ENCODE measurements around the gene KCNMB3. TPM values are rescaled to one million over a fixed set of nuclear protein-coding genes. Genes with fewer than 3 reads are reported as not detected.
"Not testable (repeated sequence)": the region's sequence is repeated elsewhere in the genome, so short reads cannot be mapped to it uniquely, and the experiment has no call there.

Gene KCNMB3
- total RNA-seq, 5 donors from 2014 or later (not counting 1 experiment from before 2014, with no cell fraction given): 0.66 to 1.3 (median 1.1) TPM

DNA sequence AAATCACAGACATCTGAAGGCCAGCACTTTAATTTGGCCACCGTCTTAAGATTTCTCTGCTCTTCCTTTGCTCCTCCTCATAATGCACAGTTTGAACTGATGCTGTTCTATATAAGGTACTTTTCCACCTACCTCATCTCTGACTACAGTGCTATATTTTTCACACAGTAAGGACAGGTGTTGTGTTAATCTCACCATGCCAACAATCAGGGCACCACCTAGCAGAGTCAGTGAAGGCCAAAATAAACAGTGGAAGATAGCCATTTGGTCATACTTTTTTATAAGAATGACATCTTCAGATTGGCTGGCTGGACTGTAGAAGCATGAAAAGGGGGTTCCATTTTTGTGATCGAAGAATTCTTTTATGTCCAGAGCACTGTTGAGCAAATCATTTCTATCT lies 8.1 kb downstream of the KCNMB3 start:
- POLR2A ChIA-PET; ATAC-seq (replicated peaks in 1 of 4); H3K27me3 ChIP-seq (replicated peaks in 1 of 2; ENCODE audit: control insufficient read depth in 2 of 2, extremely low read depth in 1 of 2, insufficient read depth in 2 of 2, low read length in 1 of 2); H3K4me3 Mint-ChIP-seq; H3K4me3 ChIP-seq (ENCODE audit: control insufficient read depth in 1 of 2, extremely low read depth in 1 of 2, low read length in 1 of 2); H3K4me1 ChIP-seq (ENCODE audit: control insufficient read depth in 1 of 2, extremely low read depth in 1 of 2, insufficient read depth in 2 of 2, low read length in 2 of 2); H3K9me3 Mint-ChIP-seq; H3K36me3 Mint-ChIP-seq; H3K27me3 Mint-ChIP-seq; DNase-seq; H3K9me3 ChIP-seq; H3K4me1 Mint-ChIP-seq; CTCF ChIA-PET; H3K27ac ChIP-seq (ENCODE audit: low read length); H3K27ac Mint-ChIP-seq; H3K36me3 ChIP-seq (ENCODE audit: control insufficient read depth in 2 of 2, extremely low read depth in 1 of 2, insufficient read depth in 1 of 2, low read length in 1 of 2): not testable (repeated sequence)
- WGBS (ENCODE audit: insufficient coverage): no CpG with 5 or more reads among the region's 2 CpGs

- DNase-seq; H3K27ac Mint-ChIP-seq; CTCF ChIA-PET; H3K27ac ChIP-seq (ENCODE audit: low read length); H3K4me3 ChIP-seq (ENCODE audit: control insufficient read depth in 1 of 2, extremely low read depth in 1 of 2, low read length in 1 of 2); H3K4me3 Mint-ChIP-seq; H3K9me3 Mint-ChIP-seq; H3K36me3 ChIP-seq (ENCODE audit: control insufficient read depth in 2 of 2, extremely low read depth in 1 of 2, insufficient read depth in 1 of 2, low read length in 1 of 2); POLR2A ChIA-PET; H3K9me3 ChIP-seq; H3K27me3 ChIP-seq (replicated peaks in 1 of 2; ENCODE audit: control insufficient read depth in 2 of 2, extremely low read depth in 1 of 2, insufficient read depth in 2 of 2, low read length in 1 of 2); ATAC-seq (replicated peaks in 1 of 4); H3K4me1 ChIP-seq (ENCODE audit: control insufficient read depth in 1 of 2, extremely low read depth in 1 of 2, insufficient read depth in 2 of 2, low read length in 2 of 2); H3K36me3 Mint-ChIP-seq; H3K27me3 Mint-ChIP-seq: not testable (repeated sequence)
- WGBS (ENCODE audit: insufficient coverage): no CpG with 5 or more reads among the region's 1 CpG
- H3K4me1 Mint-ChIP-seq: peaks cover 6 to 14% (median 6%) of the 10 kb centered on the region in 3 donors
Observed at GRCh38 chr3:179240299-179240698, 10.6 kb downstream of the KCNMB3 start.

GRCh38 chr3:179236669-179237301 lies 14.1 kb downstream of the KCNMB3 start:
- DNase-seq (no peak), ATAC-seq (replicated peaks in 1 of 4) (no peak)
- Histone ChIP-seq H3K27me3 (replicated peaks in 1 of 2; ENCODE audit: control insufficient read depth in 2 of 2, extremely low read depth in 1 of 2, insufficient read depth in 2 of 2, low read length in 1 of 2) (no peaks in the 10 kb centered on the region), H3K36me3 (ENCODE audit: control insufficient read depth in 2 of 2, extremely low read depth in 1 of 2, insufficient read depth in 1 of 2, low read length in 1 of 2) (peaks cover 0 to 13% of the 10 kb centered on the region in 2 donors), H3K4me1 (ENCODE audit: control insufficient read depth in 1 of 2, extremely low read depth in 1 of 2, insufficient read depth in 2 of 2, low read length in 2 of 2) (no peaks in the 10 kb centered on the region), H3K27ac (ENCODE audit: low read length) (no peak overlapping the region), H3K4me3 (ENCODE audit: control insufficient read depth in 1 of 2, extremely low read depth in 1 of 2, low read length in 1 of 2) (no peak overlapping the region), H3K9me3 (no peaks in the 10 kb centered on the region)
- WGBS (ENCODE audit: insufficient coverage): no CpG with 5 or more reads among the region's 2 CpGs
- Mint-ChIP-seq H3K4me1 (peaks cover 6 to 14% (median 6%) of the 10 kb centered on the region in 3 donors), H3K9me3 (no peaks in the 10 kb centered on the region), H3K27me3 (no peaks in the 10 kb centered on the region), H3K4me3 (no peak overlapping the region), H3K36me3 (peaks cover 26% of the 10 kb centered on the region), H3K27ac (peak overlapping the region in 1 of 2 donors; percentile 52)
- POLR2A ChIA-PET: no interaction called here
- CTCF ChIA-PET: no interaction called here

GRCh38 chr3:179234199-179234598 lies 16.7 kb downstream of the KCNMB3 start:
- CTCF ChIA-PET: interaction anchor here (0.5 to 0.6 kb wide), 2 partner anchors 20 to 124 kb away, joined by 3 to 6 read pairs; no protein-coding TSS in a partner anchor
- H3K27me3 ChIP-seq (replicated peaks in 1 of 2; ENCODE audit: control insufficient read depth in 2 of 2, extremely low read depth in 1 of 2, insufficient read depth in 2 of 2, low read length in 1 of 2): no peaks in the 10 kb centered on the region

GRCh38 chr3:179233043-179233442 lies 17.9 kb downstream of the KCNMB3 start:
- Mint-ChIP-seq H3K27ac (no peak overlapping the region), H3K36me3 (peaks cover 45% of the 10 kb centered on the region)

More at GRCh38 chr3:179234199-179234598, 16.7 kb downstream of the KCNMB3 start:
- Mint-ChIP-seq H3K27ac (no peak overlapping the region), H3K9me3 (no peaks in the 10 kb centered on the region), H3K4me1 (peaks cover 6 to 14% (median 6%) of the 10 kb centered on the region in 3 donors), H3K36me3 (peaks cover 42% of the 10 kb centered on the region), H3K4me3 (no peak overlapping the region), H3K27me3 (no peaks in the 10 kb centered on the region)
- POLR2A ChIA-PET: no interaction called here
- Histone ChIP-seq H3K27ac (ENCODE audit: low read length) (no peak overlapping the region), H3K36me3 (ENCODE audit: control insufficient read depth in 2 of 2, extremely low read depth in 1 of 2, insufficient read depth in 1 of 2, low read length in 1 of 2) (peaks cover 0 to 25% of the 10 kb centered on the region in 2 donors), H3K4me3 (ENCODE audit: control insufficient read depth in 1 of 2, extremely low read depth in 1 of 2, low read length in 1 of 2) (no peak overlapping the region), H3K4me1 (ENCODE audit: control insufficient read depth in 1 of 2, extremely low read depth in 1 of 2, insufficient read depth in 2 of 2, low read length in 2 of 2) (no peaks in the 10 kb centered on the region), H3K9me3 (no peaks in the 10 kb centered on the region)
- WGBS (ENCODE audit: insufficient coverage): no CpG with 5 or more reads among the region's 4 CpGs
- DNase-seq: no peak
- ATAC-seq (replicated peaks in 1 of 4): no peak

GRCh38 chr3:179229177-179229576 lies 21.7 kb downstream of the KCNMB3 start:
- Histone ChIP-seq H3K36me3 (ENCODE audit: control insufficient read depth in 2 of 2, extremely low read depth in 1 of 2, insufficient read depth in 1 of 2, low read length in 1 of 2) (peaks cover 0 to 40% of the 10 kb centered on the region in 2 donors), H3K27ac (ENCODE audit: low read length) (no peak overlapping the region), H3K4me3 (ENCODE audit: control insufficient read depth in 1 of 2, extremely low read depth in 1 of 2, low read length in 1 of 2) (no peak overlapping the region), H3K4me1 (ENCODE audit: control insufficient read depth in 1 of 2, extremely low read depth in 1 of 2, insufficient read depth in 2 of 2, low read length in 2 of 2) (no peaks in the 10 kb centered on the region), H3K9me3 (no peaks in the 10 kb centered on the region), H3K27me3 (replicated peaks in 1 of 2; ENCODE audit: control insufficient read depth in 2 of 2, extremely low read depth in 1 of 2, insufficient read depth in 2 of 2, low read length in 1 of 2) (no peaks in the 10 kb centered on the region)
- no peaks in the 10 kb centered on the region for H3K4me1 Mint-ChIP-seq
- ChIA-PET POLR2A (no interaction called here), CTCF (no interaction called here)
- ATAC-seq (replicated peaks in 1 of 4): no peak
- peak overlapping the region in 1 of 2 donors; percentile 34 for H3K27ac Mint-ChIP-seq
- no peaks in the 10 kb centered on the region for H3K9me3 Mint-ChIP-seq
- WGBS (ENCODE audit: insufficient coverage): no CpG with 5 or more reads among the region's 5 CpGs
- peaks cover 56% of the 10 kb centered on the region for H3K36me3 Mint-ChIP-seq
- no peak for DNase-seq
- H3K27me3 Mint-ChIP-seq: no peaks in the 10 kb centered on the region
- no peak overlapping the region for H3K4me3 Mint-ChIP-seq

More at GRCh38 chr3:179233043-179233442, 17.9 kb downstream of the KCNMB3 start:
- H3K9me3 ChIP-seq: no peaks in the 10 kb centered on the region
- H3K9me3 Mint-ChIP-seq: no peaks in the 10 kb centered on the region
- peaks cover 0 to 25% of the 10 kb centered on the region in 2 donors for H3K36me3 ChIP-seq (ENCODE audit: control insufficient read depth in 2 of 2, extremely low read depth in 1 of 2, insufficient read depth in 1 of 2, low read length in 1 of 2)
- peaks cover 6 to 14% (median 6%) of the 10 kb centered on the region in 3 donors for H3K4me1 Mint-ChIP-seq
- no peaks in the 10 kb centered on the region for H3K4me1 ChIP-seq (ENCODE audit: control insufficient read depth in 1 of 2, extremely low read depth in 1 of 2, insufficient read depth in 2 of 2, low read length in 2 of 2)
- no peak for ATAC-seq (replicated peaks in 1 of 4)
- no peaks in the 10 kb centered on the region for H3K27me3 Mint-ChIP-seq
- 100% methylated on average over 1 of the region's 3 CpGs for WGBS (ENCODE audit: insufficient coverage)
- H3K27ac ChIP-seq (ENCODE audit: low read length): no peak overlapping the region
- CTCF ChIA-PET: no interaction called here
- DNase-seq: no peak
- H3K27me3 ChIP-seq (replicated peaks in 1 of 2; ENCODE audit: control insufficient read depth in 2 of 2, extremely low read depth in 1 of 2, insufficient read depth in 2 of 2, low read length in 1 of 2): no peaks in the 10 kb centered on the region
- POLR2A ChIA-PET: interaction anchor here in 1 of 2 donors (0.6 to 0.7 kb wide), 2 partner anchors 14 to 49 kb away, joined by 3 to 4 read pairs; no protein-coding TSS in a partner anchor
- no peak overlapping the region for H3K4me3 Mint-ChIP-seq
- no peak overlapping the region for H3K4me3 ChIP-seq (ENCODE audit: control insufficient read depth in 1 of 2, extremely low read depth in 1 of 2, low read length in 1 of 2)

Measured in T-cell (primary cell).